CD14-positive monocyte (primary cell): ENCODE data around the gene USP24. TPM values are rescaled to one million over a fixed set of nuclear protein-coding genes. Genes with fewer than 3 reads are reported as not detected.
A peak's percentile ranks its signal among the peaks of the same experiment; 100 is the strongest.

Experiments
- DNase-seq, 3 donors: peaks; one replicate each; pipeline ENCODE4 v3.0.0-alpha.2; 2011 to 2022
- H2AFZ ChIP-seq: 2 replicates; pipeline ENCODE4 v1.6.0; 2012; ENCODE audit warnings: mild to moderate bottlenecking, low read depth, low read length, inconsistent platforms; ENCODE audit not compliant: insufficient read depth, poor library complexity, severe bottlenecking
- H3K27ac ChIP-seq, 2 donors: 1 replicate in 1 of 2; 2 replicates in 1 of 2; pipeline ENCODE4 v1.5.1; 2012 to 2013; ENCODE audit warnings: low read length in 2 of 2, control low read depth in 1 of 2, inconsistent platforms in 1 of 2, low read depth in 1 of 2, mild to moderate bottlenecking in 1 of 2
- H3K27me3 ChIP-seq, 2 donors: one replicate each; pipeline versions ENCODE4 v1.6.0 to v1.6.1; 2011 to 2013; ENCODE audit warnings: low read length in 2 of 2; ENCODE audit not compliant: control insufficient read depth in 2 of 2, insufficient read depth in 2 of 2
- H3K36me3 ChIP-seq, 2 donors: replicated peaks in 1 of 2; 1 replicate in 1 of 2; 2 replicates in 1 of 2; pipeline versions ENCODE4 v1.5.1 to v1.6.1; 2012 to 2013; ENCODE audit warnings: low read length in 2 of 2, control low read depth in 1 of 2, inconsistent platforms in 1 of 2, mild to moderate bottlenecking in 1 of 2; ENCODE audit not compliant: insufficient read depth in 2 of 2, control insufficient read depth in 1 of 2
- H3K4me1 ChIP-seq, 2 donors: 1 replicate in 1 of 2; 2 replicates in 1 of 2; pipeline versions ENCODE4 v1.5.1 to v1.6.1; 2012 to 2013; ENCODE audit warnings: low read length in 2 of 2, control low read depth in 1 of 2, inconsistent platforms in 1 of 2, mild to moderate bottlenecking in 1 of 2, moderate library complexity in 1 of 2; ENCODE audit not compliant: insufficient read depth in 2 of 2, control insufficient read depth in 1 of 2
- H3K4me2 ChIP-seq: replicated peaks from 2 replicates; pipeline ENCODE3; 2012; ENCODE audit warnings: low read length, moderate library complexity, mild to moderate bottlenecking; ENCODE audit not compliant: poor library complexity, severe bottlenecking; ENCODE audit errors: extremely low read depth
- H3K4me3 ChIP-seq, 3 experiments: fragments of 200-600 bp in 1 of 3; sonication (generic) in 1 of 3; replicated peaks in 1 of 3; 1 replicate in 2 of 3; 2 replicates in 1 of 3; pipeline ENCODE4 v1.5.1; 2011 to 2013; ENCODE audit warnings: low read length in 3 of 3, mild to moderate bottlenecking in 3 of 3, control low read depth in 2 of 3, low read depth in 2 of 3, inconsistent platforms in 1 of 3, moderate library complexity in 1 of 3
- H3K79me2 ChIP-seq: 2 replicates; pipeline ENCODE4 v1.6.0; 2012; ENCODE audit warnings: mild to moderate bottlenecking, control low read depth, inconsistent platforms, low read length, moderate library complexity; ENCODE audit not compliant: insufficient read depth
- H3K9ac ChIP-seq: 2 replicates; pipeline ENCODE4 v1.6.0; 2017; ENCODE audit warnings: low read length, mild to moderate bottlenecking; ENCODE audit not compliant: insufficient read depth, poor library complexity, severe bottlenecking
- H3K9me3 ChIP-seq, 2 donors: replicated peaks in 1 of 2; 1 replicate in 1 of 2; 2 replicates in 1 of 2; pipeline versions ENCODE4 v1.5.1 to v1.6.1; 2012 to 2013; ENCODE audit warnings: low read length in 2 of 2, control low read depth in 1 of 2; ENCODE audit not compliant: control insufficient read depth in 1 of 2, insufficient read depth in 1 of 2
- H4K20me1 ChIP-seq: 2 replicates; pipeline ENCODE4 v1.6.0; 2012; ENCODE audit warnings: mild to moderate bottlenecking, low read length, control low read depth, moderate library complexity; ENCODE audit not compliant: insufficient read depth
- H3K27ac Mint-ChIP-seq, 7 donors: one replicate each; pipeline ENCODE4 v1.8.0; 2020; ENCODE audit warnings: mild to moderate bottlenecking in 7 of 7, mixed read lengths in 7 of 7, moderate library complexity in 6 of 7, inconsistent platforms in 2 of 7
- H3K27me3 Mint-ChIP-seq, 3 donors: one replicate each; pipeline ENCODE4 v1.8.0; 2021 to 2022; ENCODE audit warnings: low read depth in 3 of 3, mild to moderate bottlenecking in 3 of 3, mixed read lengths in 3 of 3, moderate library complexity in 3 of 3, inconsistent platforms in 1 of 3
- H3K36me3 Mint-ChIP-seq, 2 donors: one replicate each; pipeline ENCODE4 v1.8.0; 2020; ENCODE audit warnings: mixed read lengths in 2 of 2, inconsistent platforms in 1 of 2, mild to moderate bottlenecking in 1 of 2
- H3K4me1 Mint-ChIP-seq: one replicate; pipeline ENCODE4 v1.8.0; 2020; ENCODE audit warnings: mild to moderate bottlenecking, mixed read lengths
- H3K4me3 Mint-ChIP-seq, 2 donors: one replicate each; pipeline ENCODE4 v1.8.0; 2020; ENCODE audit warnings: mild to moderate bottlenecking in 2 of 2, mixed read lengths in 2 of 2, moderate library complexity in 1 of 2
- H3K9me3 Mint-ChIP-seq, 7 donors: one replicate each; pipeline ENCODE4 v1.8.0; 2020 to 2022; ENCODE audit warnings: mixed read lengths in 7 of 7, mild to moderate bottlenecking in 6 of 7, moderate library complexity in 6 of 7, inconsistent platforms in 2 of 7
- WGBS: methylation state at CpG from one replicate; pipeline ENCODE4 v1.1.5; 2013; ENCODE audit warnings: missing lambda C conversion rate; ENCODE audit not compliant: insufficient coverage; 5-methylcytosine and 5-hydroxymethylcytosine counted together
- intact Hi-C, 2 donors: fragments of 100-400 bp; cut with micrococcal nuclease; formaldehyde crosslinking; loops; one replicate each; pipeline versions ENCODE4 v1.15.0 to v1.15.1; 2023
- polyA minus RNA-seq: library from RNA; depleted of rRNA, polyadenylated mRNA; stranded (reverse); fragments of >200 nt; gene quantifications from 2 replicates; pipeline ENCODE4 v1.2.3, GENCODE V29; 2012
- polyA plus RNA-seq, 3 donors: library from polyadenylated mRNA; depleted of rRNA in 1 of 3; unstranded in 2 of 3; stranded (reverse) in 1 of 3; fragments of 300-500 nt in 2 of 3; fragments of >200 nt in 1 of 3; fragmentation: Illumina TruSeq in 2 of 3; gene quantifications; 1 replicate in 2 of 3; 2 replicates in 1 of 3; pipeline ENCODE4 v1.2.3, GENCODE V29; 2012 to 2021
- total RNA-seq, 12 experiments: library from RNA in 1 of 12; stranded (reverse) in 1 of 12; fragments of 120-200 nt in 1 of 12; gene quantifications; one replicate each; pipeline ENCODE4 v1.2.4 and lab custom pipeline; 2013 to 2026; ENCODE audit warnings: mixed read lengths in 6 of 12, inconsistent platforms in 1 of 12
- TF ChIP-seq, protein P1 (sequence below): fragments of 200-600 bp; IDR thresholded peaks from one replicate; pipeline ENCODE4 v1.8.0; 2022; ENCODE audit warnings: antibody characterized with exemption, mild to moderate bottlenecking

USP24 gene
- total RNA-seq (2013) = 32.8 TPM
- polyA plus RNA-seq = 10 to 100 TPM in 1 of 3 donors, 1 to 10 TPM in 2; 1.1 to 14.2 (median 2.1) TPM
- 22.8 and 24.2 TPM in 2 replicates for polyA minus RNA-seq
- total RNA-seq (lab: John Stamatoyannopoulos, UW) = 141 to 293 (median 210) reads per million in 11 experiments

DNA sequence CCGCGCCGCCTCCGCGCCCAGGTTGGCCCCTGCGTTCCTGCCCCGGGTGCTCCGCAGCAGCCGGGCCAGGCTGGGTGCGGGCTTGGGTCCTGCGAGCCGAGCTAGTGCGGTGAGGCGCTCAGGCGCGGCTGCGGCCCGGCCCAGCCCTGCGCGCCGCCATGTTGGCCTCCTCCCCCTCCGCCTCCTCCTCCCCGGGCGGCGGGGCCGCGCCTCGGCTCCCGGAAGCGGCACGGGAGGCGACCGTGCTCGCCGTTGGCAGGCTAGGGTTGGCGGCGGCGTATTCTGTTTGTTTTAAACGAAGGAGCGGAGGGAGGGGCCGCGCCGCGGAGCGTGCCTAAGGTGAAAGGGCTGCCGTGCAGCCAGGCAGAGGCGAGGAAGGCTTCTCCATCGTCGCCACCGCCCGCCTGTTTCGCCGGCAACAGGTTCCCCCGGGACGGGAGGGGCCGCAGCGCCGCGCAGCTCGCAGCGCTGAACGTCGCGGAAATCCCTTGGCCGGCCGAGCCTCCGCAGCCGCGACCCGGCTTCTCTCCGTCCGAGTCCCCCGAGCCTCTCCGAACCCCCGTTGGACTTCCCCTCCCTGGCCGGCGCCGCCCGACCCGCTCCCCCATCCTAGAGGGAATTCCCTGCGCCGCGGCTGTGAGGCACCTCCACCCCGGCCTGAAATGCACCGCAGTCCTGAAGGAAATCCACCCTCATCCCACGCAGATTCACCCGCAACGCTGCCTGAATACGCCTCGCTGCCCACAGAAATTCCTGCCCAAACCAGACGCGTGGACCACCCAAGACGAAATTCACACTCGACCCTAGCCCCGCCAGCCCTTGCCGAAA is at the start of gene USP24:
USP24 (minus strand) TSS at position 171 of the 828 bp plus-strand sequence. CDS start 251 bp downstream, outside the sequence.
- Mint-ChIP-seq H3K36me3 (peaks cover 0 to 2% of the 10 kb centered on the region in 2 donors), H3K27me3 (peaks cover 0 to 5% (median 0%) of the 10 kb centered on the region in 3 donors), H3K4me1 (peaks cover 69% of the 10 kb centered on the region), H3K4me3 (peak within 1 kb of the TSS; percentile 95 to 99), H3K27ac (peak within 1 kb of the TSS; percentile 86 to 97 (median 96)), H3K9me3 (no peaks in the 10 kb centered on the region)
- H3K79me2 ChIP-seq = peaks cover 61% of the 10 kb centered on the region
- H3K36me3 ChIP-seq = no peaks in the 10 kb centered on the region
- H3K4me2 ChIP-seq = peak within 1 kb of the TSS; percentile 85
- intact Hi-C loops = loop anchor here in 1 of 2 donors (10.0 kb wide), 1 partner anchor 59 kb away; no protein-coding TSS in a partner anchor
- peak within 1 kb of the TSS; percentile 91 for H2AFZ ChIP-seq
- H3K9me3 ChIP-seq = no peaks in the 10 kb centered on the region
- H3K27me3 ChIP-seq = no peaks in the 10 kb centered on the region
- H3K4me3 ChIP-seq = peak within 1 kb of the TSS; percentile 62 to 88 (median 77)
- TF ChIP-seq, protein P1, sequence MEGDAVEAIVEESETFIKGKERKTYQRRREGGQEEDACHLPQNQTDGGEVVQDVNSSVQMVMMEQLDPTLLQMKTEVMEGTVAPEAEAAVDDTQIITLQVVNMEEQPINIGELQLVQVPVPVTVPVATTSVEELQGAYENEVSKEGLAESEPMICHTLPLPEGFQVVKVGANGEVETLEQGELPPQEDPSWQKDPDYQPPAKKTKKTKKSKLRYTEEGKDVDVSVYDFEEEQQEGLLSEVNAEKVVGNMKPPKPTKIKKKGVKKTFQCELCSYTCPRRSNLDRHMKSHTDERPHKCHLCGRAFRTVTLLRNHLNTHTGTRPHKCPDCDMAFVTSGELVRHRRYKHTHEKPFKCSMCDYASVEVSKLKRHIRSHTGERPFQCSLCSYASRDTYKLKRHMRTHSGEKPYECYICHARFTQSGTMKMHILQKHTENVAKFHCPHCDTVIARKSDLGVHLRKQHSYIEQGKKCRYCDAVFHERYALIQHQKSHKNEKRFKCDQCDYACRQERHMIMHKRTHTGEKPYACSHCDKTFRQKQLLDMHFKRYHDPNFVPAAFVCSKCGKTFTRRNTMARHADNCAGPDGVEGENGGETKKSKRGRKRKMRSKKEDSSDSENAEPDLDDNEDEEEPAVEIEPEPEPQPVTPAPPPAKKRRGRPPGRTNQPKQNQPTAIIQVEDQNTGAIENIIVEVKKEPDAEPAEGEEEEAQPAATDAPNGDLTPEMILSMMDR = no peak
- WGBS = under 1% methylated on average over 80 of the region's 96 CpGs
- peak; percentile 61 to 76 (median 64) for DNase-seq
- H3K4me1 ChIP-seq = peaks cover 62 to 72% of the 10 kb centered on the region in 2 donors
- H3K27ac ChIP-seq = peak within 1 kb of the TSS; percentile 84 to 94
- H3K9ac ChIP-seq = peak within 1 kb of the TSS; percentile 96
- H4K20me1 ChIP-seq = peaks cover 37% of the 10 kb centered on the region

DNA sequence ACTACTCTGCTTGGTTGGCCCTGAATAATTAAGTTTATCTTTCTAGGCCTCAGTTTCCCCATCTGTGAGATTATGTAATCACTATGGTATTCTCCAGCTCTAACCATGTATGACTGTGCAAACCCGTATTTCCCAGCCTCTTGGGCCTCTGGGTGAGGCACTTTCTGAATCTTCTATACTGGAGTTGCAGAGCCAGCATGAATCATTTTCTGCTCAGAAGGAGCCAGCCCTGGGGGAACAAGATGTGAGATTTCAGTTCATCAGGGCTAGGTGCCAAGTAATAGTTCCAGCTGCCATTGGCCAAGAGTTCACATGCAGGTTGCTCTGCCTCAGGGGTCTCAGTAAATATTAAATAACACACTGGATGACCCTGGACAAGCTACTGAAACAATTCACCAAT is 47.7 kb upstream of the USP24 start:
- H3K4me1 Mint-ChIP-seq = peaks cover 15% of the 10 kb centered on the region
- DNase-seq = no peak
- Histone ChIP-seq H3K9ac (no peak overlapping the region), H4K20me1 (no peaks in the 10 kb centered on the region), H3K79me2 (no peaks in the 10 kb centered on the region), H2AFZ (no peak overlapping the region), H3K27me3 (no peaks in the 10 kb centered on the region), H3K36me3 (no peaks in the 10 kb centered on the region), H3K27ac (no peak overlapping the region), H3K9me3 (no peaks in the 10 kb centered on the region), H3K4me2 (no peak overlapping the region), H3K4me1 (peaks cover 4 to 12% of the 10 kb centered on the region in 2 donors), H3K4me3 (no peak overlapping the region)
- H3K4me3 Mint-ChIP-seq = no peak overlapping the region
- intact Hi-C loops = no loop called here
- H3K9me3 Mint-ChIP-seq = peaks cover 0 to 5% (median 1%) of the 10 kb centered on the region in 7 donors
- 71% methylated on average over 1 of the region's 1 CpG for whole genome bisulfite sequencing
- TF ChIP-seq, protein P1 = no peak
- no peaks in the 10 kb centered on the region for H3K27me3 Mint-ChIP-seq
- peaks cover 0 to 3% of the 10 kb centered on the region in 2 donors for H3K36me3 Mint-ChIP-seq
- peak overlapping the region in 1 of 7 donors; percentile 35 for H3K27ac Mint-ChIP-seq
